Measurements from ENCODE around the gene PPP2R3B.

DNA sequence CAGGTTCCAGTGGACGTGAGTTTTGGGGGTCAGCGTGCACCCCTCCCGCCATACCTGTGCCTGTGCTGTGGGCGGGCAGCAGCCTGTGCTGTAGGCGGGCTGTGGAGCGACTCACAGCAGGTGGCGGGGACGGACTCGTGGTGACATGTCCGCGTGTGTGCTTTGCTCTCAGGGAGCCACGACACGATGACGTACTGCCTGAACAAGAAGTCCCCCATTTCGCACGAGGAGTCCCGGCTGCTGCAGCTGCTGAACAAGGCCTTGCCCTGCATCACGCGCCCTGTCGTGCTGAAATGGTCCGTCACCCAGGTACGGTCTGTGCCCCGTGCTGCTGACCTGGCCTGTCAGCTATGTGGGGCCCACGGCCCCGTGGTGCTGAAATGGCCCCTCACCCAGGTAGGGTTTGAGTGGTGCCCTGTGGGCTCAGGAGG is 98.1 kb downstream of the PPP2R3B start:
- no peak for TF ChIP-seq CTCF (conservative IDR thresholded peaks at IDR 0.05 in 1 of 2, IDR thresholded peaks at IDR 0.05 in 1 of 2; ENCODE audit: extremely low read depth in 1 of 2, insufficient read depth in 1 of 2, low read depth in 1 of 2, low read length in 2 of 2)
- TF ChIP-seq EZH2 (IDR thresholded peaks at IDR 0.05; ENCODE audit: borderline replicate concordance, low read length), result no peak

Measured in mammary epithelial cell (primary cell).